ENCODE results near the gene SORCS1. TPM values are rescaled to one million over a fixed set of nuclear protein-coding genes. Genes with fewer than 3 reads are reported as not detected.

SORCS1 gene
- total RNA-seq, 1 experiment from 2014 or later, result not detected

DNA sequence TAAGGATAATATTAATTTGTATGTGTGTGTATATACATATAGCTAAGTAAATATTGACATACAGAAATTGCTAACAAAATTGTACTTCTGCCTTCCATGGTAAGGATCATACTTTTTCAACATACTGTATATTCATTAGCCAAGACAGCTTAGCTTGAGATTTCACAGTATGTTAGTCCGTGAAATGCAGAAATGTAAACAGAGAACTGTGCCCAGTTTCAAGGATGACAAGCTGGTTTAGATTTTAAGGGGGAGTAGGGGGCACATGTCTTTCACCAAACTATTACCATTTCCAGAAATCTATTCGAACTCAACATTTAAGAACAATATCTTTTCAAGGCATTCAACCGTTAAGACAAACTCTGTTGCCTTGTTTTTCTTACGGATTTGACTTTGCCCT lies 182.2 kb downstream of the SORCS1 start:
- H3K27me3 ChIP-seq (ENCODE audit: insufficient read depth, low read length), result no peaks in the 10 kb centered on the region
- no peaks in the 10 kb centered on the region for H3K79me2 ChIP-seq (ENCODE audit: insufficient read depth, low read length)
- no peak overlapping the region for H2AFZ ChIP-seq (ENCODE audit: low read depth, low read length, poor library complexity, severe bottlenecking)
- H4K20me1 ChIP-seq (ENCODE audit: insufficient read depth), result no peaks in the 10 kb centered on the region
- no peaks in the 10 kb centered on the region for H3K4me1 ChIP-seq (ENCODE audit: control insufficient read depth in 1 of 2, insufficient read depth in 2 of 2, low read length in 2 of 2)
- H3K4me3 ChIP-seq (replicated peaks in 1 of 2; ENCODE audit: low read depth in 1 of 2, low read length in 2 of 2), result no peak overlapping the region
- no peak overlapping the region for H3K4me2 ChIP-seq (ENCODE audit: low read length)
- CTCF ChIA-PET, result no interaction called here
- H3K9ac ChIP-seq (ENCODE audit: low read length), result no peak overlapping the region
- BruUV-seq (replicated peaks), result no TSS peak
- H3K27ac ChIP-seq (ENCODE audit: low read depth, low read length), result no peak overlapping the region
- DNase-seq (ENCODE audit: low read depth, low spot score) (no peak), ATAC-seq (no peak)
- POLR2A ChIA-PET, result no interaction called here
- no peaks in the 10 kb centered on the region for H3K9me2 ChIP-seq (ENCODE audit: insufficient read depth)
- RAD21 ChIA-PET (ENCODE audit: low non-redundant PET in 1 of 2, low total read pairs in 2 of 2, uncharacterized antibody in 2 of 2, unreplicated experiment in 2 of 2), result no interaction called here
- no peaks in the 10 kb centered on the region for H3K36me3 ChIP-seq (ENCODE audit: control insufficient read depth in 1 of 2, insufficient read depth in 2 of 2, low read length in 2 of 2)
- H3K9me3 ChIP-seq (ENCODE audit: control insufficient read depth in 1 of 2, insufficient read depth in 1 of 2, low read depth in 1 of 2, low read length in 2 of 2), result peaks cover 16 to 25% of the 10 kb centered on the region in 2 experiments; a peak in 2 of 4 replicates
- TF ChIP-seq EZH2phosphoT487 (IDR thresholded peaks at IDR 0.05; ENCODE audit: borderline replicate concordance) (no peak), POLR2A (IDR thresholded peaks at IDR 0.05; ENCODE audit: borderline replicate concordance, extremely low read depth, insufficient read depth, insufficient read length) (no peak), FOSL1 (IDR thresholded peaks at IDR 0.05; ENCODE audit: low read depth) (no peak), SIN3A (IDR thresholded peaks at IDR 0.05; ENCODE audit: low read depth) (no peak), ZBTB33 (IDR thresholded peaks at IDR 0.05; ENCODE audit: extremely low read depth, insufficient replicate concordance, low read length) (no peak), TCF7L2 (IDR thresholded peaks at IDR 0.05; ENCODE audit: borderline replicate concordance, extremely low read depth, insufficient read depth, insufficient read length) (no peak), SRF (IDR thresholded peaks at IDR 0.05; ENCODE audit: low read depth) (no peak), CEBPB (IDR thresholded peaks at IDR 0.05; ENCODE audit: low read depth) (no peak), POLR2AphosphoS5 (IDR thresholded peaks at IDR 0.05; ENCODE audit: low read depth, low read length) (no peak), CTCF (IDR thresholded peaks at IDR 0.05 in 2 of 3, conservative IDR thresholded peaks at IDR 0.05 in 1 of 3; ENCODE audit: borderline replicate concordance in 1 of 3, insufficient read depth in 1 of 3, low read depth in 2 of 3, low read length in 2 of 3) (no peak), ZNF274 (IDR thresholded peaks at IDR 0.05; ENCODE audit: low read depth, low read length) (no peak)
- TF ChIP-seq, protein P1, sequence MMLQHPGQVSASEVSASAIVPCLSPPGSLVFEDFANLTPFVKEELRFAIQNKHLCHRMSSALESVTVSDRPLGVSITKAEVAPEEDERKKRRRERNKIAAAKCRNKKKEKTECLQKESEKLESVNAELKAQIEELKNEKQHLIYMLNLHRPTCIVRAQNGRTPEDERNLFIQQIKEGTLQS (IDR thresholded peaks at IDR 0.05), result no peak
- TF ChIP-seq, protein P2, sequence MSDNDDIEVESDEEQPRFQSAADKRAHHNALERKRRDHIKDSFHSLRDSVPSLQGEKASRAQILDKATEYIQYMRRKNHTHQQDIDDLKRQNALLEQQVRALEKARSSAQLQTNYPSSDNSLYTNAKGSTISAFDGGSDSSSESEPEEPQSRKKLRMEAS (IDR thresholded peaks at IDR 0.05), result no peak
- TF ChIP-seq, protein P3, sequence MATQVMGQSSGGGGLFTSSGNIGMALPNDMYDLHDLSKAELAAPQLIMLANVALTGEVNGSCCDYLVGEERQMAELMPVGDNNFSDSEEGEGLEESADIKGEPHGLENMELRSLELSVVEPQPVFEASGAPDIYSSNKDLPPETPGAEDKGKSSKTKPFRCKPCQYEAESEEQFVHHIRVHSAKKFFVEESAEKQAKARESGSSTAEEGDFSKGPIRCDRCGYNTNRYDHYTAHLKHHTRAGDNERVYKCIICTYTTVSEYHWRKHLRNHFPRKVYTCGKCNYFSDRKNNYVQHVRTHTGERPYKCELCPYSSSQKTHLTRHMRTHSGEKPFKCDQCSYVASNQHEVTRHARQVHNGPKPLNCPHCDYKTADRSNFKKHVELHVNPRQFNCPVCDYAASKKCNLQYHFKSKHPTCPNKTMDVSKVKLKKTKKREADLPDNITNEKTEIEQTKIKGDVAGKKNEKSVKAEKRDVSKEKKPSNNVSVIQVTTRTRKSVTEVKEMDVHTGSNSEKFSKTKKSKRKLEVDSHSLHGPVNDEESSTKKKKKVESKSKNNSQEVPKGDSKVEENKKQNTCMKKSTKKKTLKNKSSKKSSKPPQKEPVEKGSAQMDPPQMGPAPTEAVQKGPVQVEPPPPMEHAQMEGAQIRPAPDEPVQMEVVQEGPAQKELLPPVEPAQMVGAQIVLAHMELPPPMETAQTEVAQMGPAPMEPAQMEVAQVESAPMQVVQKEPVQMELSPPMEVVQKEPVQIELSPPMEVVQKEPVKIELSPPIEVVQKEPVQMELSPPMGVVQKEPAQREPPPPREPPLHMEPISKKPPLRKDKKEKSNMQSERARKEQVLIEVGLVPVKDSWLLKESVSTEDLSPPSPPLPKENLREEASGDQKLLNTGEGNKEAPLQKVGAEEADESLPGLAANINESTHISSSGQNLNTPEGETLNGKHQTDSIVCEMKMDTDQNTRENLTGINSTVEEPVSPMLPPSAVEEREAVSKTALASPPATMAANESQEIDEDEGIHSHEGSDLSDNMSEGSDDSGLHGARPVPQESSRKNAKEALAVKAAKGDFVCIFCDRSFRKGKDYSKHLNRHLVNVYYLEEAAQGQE (IDR thresholded peaks at IDR 0.05; ENCODE audit: low read depth), result no peak
- intact Hi-C loops (cut with micrococcal nuclease), result no loop called here

All from HCT116 (cell line).